HCT116 (cell line): ENCODE data around the gene FASN. TPM values are rescaled to one million over a fixed set of nuclear protein-coding genes. Genes with fewer than 3 reads are reported as not detected.
A peak's percentile ranks its signal among the peaks of the same experiment; 100 is the strongest.

Experiments used
- ATAC-seq: fragments of 200-7000 bp; cut with Tn5 transposase; 2 replicates; pipeline ENCODE4 v1.9.1; 2020; ENCODE audit warnings: mild to moderate bottlenecking, moderate library complexity
- BruUV-seq: library from RNA; stranded (reverse); fragments of 400-500 nt; replicated peaks from 2 replicates; lab custom pipeline; 2021; lab: Mats Ljungman, UMichigan
- CTCF ChIA-PET: fragments of 300-600 bp; sonication (Branson Sonifier 250); formaldehyde crosslinking; loops from one replicate; lab custom pipeline; 2021; ENCODE audit warnings: antibody characterized with exemption; lab: Charles Lee
- POLR2A ChIA-PET: fragments of 300-600, 350-600 bp; sonication (Branson Sonifier 250); formaldehyde crosslinking; loops from one replicate; lab custom pipeline; 2021; ENCODE audit warnings: antibody characterized with exemption; lab: Charles Lee
- RAD21 ChIA-PET, 2 experiments: fragments of 300-600 bp; sonication (Branson Sonifier 250); formaldehyde crosslinking; loops; one replicate each; lab custom pipeline; 2023; ENCODE audit warnings: low total read pairs in 2 of 2; ENCODE audit not compliant: uncharacterized antibody in 2 of 2, unreplicated experiment in 2 of 2, low non-redundant PET in 1 of 2; lab: Charles Lee
- DNase-seq: peaks from one replicate; pipeline ENCODE4 v3.0.0-alpha.2; 2010; ENCODE audit warnings: low read depth, low spot score
- H2AFZ ChIP-seq: fragments of 200-600 bp; shearing (Covaris generic), sonication (generic); 2 replicates; pipeline ENCODE4 v1.6.1; 2017; ENCODE audit warnings: low read depth, mixed run types, mixed read lengths, antibody characterized with exemption, low read length; ENCODE audit not compliant: poor library complexity, severe bottlenecking
- H3K27ac ChIP-seq: 2 replicates; pipeline ENCODE4 v1.5.1; 2012; ENCODE audit warnings: low read depth, low read length
- H3K27me3 ChIP-seq: fragments of 200-600 bp; sonication (generic); 2 replicates; pipeline ENCODE4 v1.6.1; 2016; ENCODE audit warnings: mixed run types, low read length, mixed read lengths; ENCODE audit not compliant: insufficient read depth
- H3K36me3 ChIP-seq, 2 experiments: fragments of 200-500 bp in 1 of 2; fragments of 200-600 bp in 1 of 2; sonication (Bioruptor generic) in 1 of 2; sonication (generic) in 1 of 2; 2 replicates each; pipeline versions ENCODE4 v1.5.1 to v1.6.1; 2014 to 2016; ENCODE audit warnings: low read length in 2 of 2, inconsistent platforms in 1 of 2, mixed read lengths in 1 of 2, mixed run types in 1 of 2; ENCODE audit not compliant: insufficient read depth in 2 of 2, control insufficient read depth in 1 of 2
- H3K4me1 ChIP-seq, 2 experiments: fragments of 200-600 bp in 1 of 2; sonication (generic) in 1 of 2; 2 replicates each; pipeline versions ENCODE4 v1.5.1 to v1.6.1; 2012 to 2017; ENCODE audit warnings: low read length in 2 of 2, inconsistent platforms in 1 of 2, mild to moderate bottlenecking in 1 of 2, mixed read lengths in 1 of 2, mixed run types in 1 of 2, moderate library complexity in 1 of 2; ENCODE audit not compliant: insufficient read depth in 2 of 2, control insufficient read depth in 1 of 2
- H3K4me2 ChIP-seq: fragments of 200-600 bp; sonication (generic); 2 replicates; pipeline ENCODE4 v1.6.1; 2017; ENCODE audit warnings: mixed run types, low read length, mixed read lengths
- H3K4me3 ChIP-seq, 2 experiments: fragments of 200-600 bp in 1 of 2; sonication (generic) in 1 of 2; replicated peaks in 1 of 2; 2 replicates each; pipeline ENCODE4 v1.5.1; 2011 to 2016; ENCODE audit warnings: low read length in 2 of 2, control low read depth in 1 of 2, low read depth in 1 of 2, mild to moderate bottlenecking in 1 of 2, mixed read lengths in 1 of 2, mixed run types in 1 of 2
- H3K79me2 ChIP-seq: fragments of 200-600 bp; sonication (generic); 2 replicates; pipeline ENCODE4 v1.6.1; 2017; ENCODE audit warnings: mild to moderate bottlenecking, mixed run types, low read length, moderate library complexity, mixed read lengths; ENCODE audit not compliant: insufficient read depth
- H3K9ac ChIP-seq: fragments of 200-600 bp; sonication (generic); 2 replicates; pipeline ENCODE4 v1.6.1; 2016; ENCODE audit warnings: low read length, mixed read lengths
- H3K9me2 ChIP-seq: fragments of 200-600 bp; sonication (generic), shearing (Covaris generic); 2 replicates; pipeline ENCODE4 v1.6.1; 2017; ENCODE audit warnings: mixed run types, mild to moderate bottlenecking, moderate library complexity; ENCODE audit not compliant: insufficient read depth
- H3K9me3 ChIP-seq, 2 experiments: fragments of 200-500 bp in 1 of 2; fragments of 200-600 bp in 1 of 2; sonication (Bioruptor generic) in 1 of 2; sonication (generic) in 1 of 2; 2 replicates each; pipeline ENCODE4 v1.6.1; 2014 to 2017; ENCODE audit warnings: low read length in 2 of 2, mixed read lengths in 2 of 2, inconsistent platforms in 1 of 2, low read depth in 1 of 2, mild to moderate bottlenecking in 1 of 2, mixed run types in 1 of 2, moderate library complexity in 1 of 2; ENCODE audit not compliant: control insufficient read depth in 1 of 2, insufficient read depth in 1 of 2
- H4K20me1 ChIP-seq: fragments of 200-600 bp; sonication (generic), shearing (Covaris generic); 2 replicates; pipeline ENCODE4 v1.6.1; 2017; ENCODE audit warnings: mixed run types, mild to moderate bottlenecking, moderate library complexity; ENCODE audit not compliant: insufficient read depth
- CBX3 ChIP-seq: IDR thresholded peaks from 2 replicates; pipeline ENCODE4 v1.6.1; 2012; ENCODE audit warnings: low read depth
- CEBPB ChIP-seq: IDR thresholded peaks from 2 replicates; pipeline ENCODE4 v1.6.1; 2012; ENCODE audit warnings: low read depth
- ELF1 ChIP-seq: IDR thresholded peaks from 2 replicates; pipeline ENCODE4 v1.6.1; 2012; ENCODE audit warnings: low read depth, borderline replicate concordance
- EZH2 ChIP-seq: fragments of 200-600 bp; sonication (generic); IDR thresholded peaks from 2 replicates; pipeline ENCODE4 v1.6.1; 2017; ENCODE audit warnings: antibody characterized with exemption, mixed run types
- EZH2phosphoT487 ChIP-seq: fragments of 200-600 bp; IDR thresholded peaks from 2 replicates; pipeline ENCODE4 v1.6.1; 2018; ENCODE audit warnings: antibody characterized with exemption, borderline replicate concordance
- FOSL1 ChIP-seq: IDR thresholded peaks from 2 replicates; pipeline ENCODE4 v1.6.1; 2012; ENCODE audit warnings: low read depth
- JUND ChIP-seq: IDR thresholded peaks from 2 replicates; pipeline ENCODE4 v1.6.1; 2012
- MAX ChIP-seq: IDR thresholded peaks from 2 replicates; pipeline ENCODE4 v1.6.1; 2012
- POLR2A ChIP-seq: IDR thresholded peaks from 2 replicates; pipeline ENCODE4 v1.7.0; 2011; ENCODE audit warnings: borderline replicate concordance; ENCODE audit not compliant: insufficient read depth, insufficient read length; ENCODE audit errors: extremely low read depth
- POLR2AphosphoS5 ChIP-seq: IDR thresholded peaks from 2 replicates; pipeline ENCODE4 v1.6.1; 2011; ENCODE audit warnings: mild to moderate bottlenecking, low read depth, low read length, moderate library complexity
- RAD21 ChIP-seq: IDR thresholded peaks from 2 replicates; pipeline ENCODE4 v1.6.1; 2012; ENCODE audit warnings: low read depth, mild to moderate bottlenecking
- SIN3A ChIP-seq: IDR thresholded peaks from 2 replicates; pipeline ENCODE4 v1.6.1; 2012; ENCODE audit warnings: low read depth
- TCF7L2 ChIP-seq: IDR thresholded peaks from 2 replicates; pipeline ENCODE4 v1.7.0; 2011; ENCODE audit warnings: borderline replicate concordance, inconsistent platforms; ENCODE audit not compliant: insufficient read depth, insufficient read length; ENCODE audit errors: extremely low read depth
- ZFX ChIP-seq: fragments of 450-650 bp; IDR thresholded peaks from 2 replicates; pipeline ENCODE4 v1.6.1; 2017
- ZNF274 ChIP-seq: fragments of 200-500 bp; sonication (Bioruptor generic); IDR thresholded peaks from 2 replicates; pipeline ENCODE4 v1.6.1; 2014; ENCODE audit warnings: mild to moderate bottlenecking, low read depth, low read length, inconsistent platforms
- intact Hi-C: fragments of 100-400 bp; cut with micrococcal nuclease; formaldehyde crosslinking; loops from 2 replicates; pipeline ENCODE4 v1.10.0; 2022
- total RNA-seq: library from RNA; stranded (reverse); gene quantifications from one replicate; pipeline ENCODE4 v1.2.1, GENCODE V29; 2021; ENCODE audit not compliant: unreplicated experiment
- TF ChIP-seq, protein P1 (sequence below), 3 experiments: fragments of 200-600 bp in 1 of 3; sonication (generic) in 1 of 3; IDR thresholded peaks in 2 of 3; conservative IDR thresholded peaks in 1 of 3; 2 replicates each; pipeline ENCODE4 v1.5.1; 2012 to 2017; ENCODE audit warnings: low read depth in 2 of 3, low read length in 2 of 3, antibody characterized with exemption in 1 of 3, borderline replicate concordance in 1 of 3, control low read depth in 1 of 3, mild to moderate bottlenecking in 1 of 3, mixed read lengths in 1 of 3, mixed run types in 1 of 3, moderate library complexity in 1 of 3; ENCODE audit not compliant: insufficient read depth in 1 of 3

FASN gene
- total RNA-seq, 1 experiment from 2014 or later = 754 TPM

DNA sequence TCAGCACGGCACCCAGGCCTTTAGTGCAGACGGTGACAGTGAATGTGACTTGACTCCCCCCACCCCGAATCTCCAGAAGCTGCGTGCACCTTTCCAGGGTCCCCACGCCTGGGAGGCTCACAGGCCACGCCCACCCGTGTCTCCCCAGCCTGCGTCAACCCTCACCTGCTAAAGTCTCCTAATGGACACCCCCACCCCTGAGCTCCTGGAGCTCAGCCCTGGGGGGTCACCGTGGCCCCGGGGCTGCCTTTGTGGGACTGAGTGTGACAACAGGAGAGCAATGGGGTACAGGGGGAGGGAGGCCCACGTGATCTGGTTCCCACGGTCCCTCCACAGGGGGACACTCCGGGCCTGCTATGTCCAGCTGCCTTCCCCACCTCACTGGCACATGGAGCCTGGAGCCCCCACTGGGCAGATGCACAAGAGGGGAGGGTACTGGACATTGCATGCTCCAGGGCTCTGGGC lies 7.4 kb upstream of the FASN start:
- no peak overlapping the region for H2AFZ ChIP-seq
- ATAC-seq (no peak), DNase-seq (no peak)
- H3K27me3 ChIP-seq = no peaks in the 10 kb centered on the region
- ChIA-PET RAD21 (interaction anchor here in 1 of 2 experiments (1.1 to 1.2 kb wide), 2 partner anchors 47 to 75 kb away, joined by 3 to 4 read pairs; no protein-coding TSS in a partner anchor), POLR2A (interaction anchor here (1.1 to 2.3 kb wide), 2 partner anchors 7 to 68 kb away, joined by 3 to 11 read pairs; partner anchors contain the start of genes DCXR and FASN), CTCF (interaction anchor here (0.6 to 1.9 kb wide), 6 partner anchors 7 to 100 kb away, joined by 3 to 15 read pairs (median 4); partner anchors contain the start of genes DCXR, FASN and RAC3)
- TF ChIP-seq MAX (no peak), EZH2 (no peak), TCF7L2 (no peak), EZH2phosphoT487 (no peak), FOSL1 (no peak), CBX3 (no peak), ZFX (no peak), POLR2AphosphoS5 (no peak), RAD21 (no peak), CEBPB (no peak), JUND (no peak), ZNF274 (no peak), POLR2A (no peak), SIN3A (no peak), ELF1 (no peak)
- TF ChIP-seq, protein P1, sequence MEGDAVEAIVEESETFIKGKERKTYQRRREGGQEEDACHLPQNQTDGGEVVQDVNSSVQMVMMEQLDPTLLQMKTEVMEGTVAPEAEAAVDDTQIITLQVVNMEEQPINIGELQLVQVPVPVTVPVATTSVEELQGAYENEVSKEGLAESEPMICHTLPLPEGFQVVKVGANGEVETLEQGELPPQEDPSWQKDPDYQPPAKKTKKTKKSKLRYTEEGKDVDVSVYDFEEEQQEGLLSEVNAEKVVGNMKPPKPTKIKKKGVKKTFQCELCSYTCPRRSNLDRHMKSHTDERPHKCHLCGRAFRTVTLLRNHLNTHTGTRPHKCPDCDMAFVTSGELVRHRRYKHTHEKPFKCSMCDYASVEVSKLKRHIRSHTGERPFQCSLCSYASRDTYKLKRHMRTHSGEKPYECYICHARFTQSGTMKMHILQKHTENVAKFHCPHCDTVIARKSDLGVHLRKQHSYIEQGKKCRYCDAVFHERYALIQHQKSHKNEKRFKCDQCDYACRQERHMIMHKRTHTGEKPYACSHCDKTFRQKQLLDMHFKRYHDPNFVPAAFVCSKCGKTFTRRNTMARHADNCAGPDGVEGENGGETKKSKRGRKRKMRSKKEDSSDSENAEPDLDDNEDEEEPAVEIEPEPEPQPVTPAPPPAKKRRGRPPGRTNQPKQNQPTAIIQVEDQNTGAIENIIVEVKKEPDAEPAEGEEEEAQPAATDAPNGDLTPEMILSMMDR (IDR thresholded peaks at IDR 0.05 in 2 of 3, conservative IDR thresholded peaks at IDR 0.05 in 1 of 3; ENCODE audit: borderline replicate concordance in 1 of 3, insufficient read depth in 1 of 3, low read depth in 2 of 3, low read length in 2 of 3) = no peak
- H3K9me3 ChIP-seq = no peaks in the 10 kb centered on the region
- peak overlapping the region; percentile 93 for H3K4me2 ChIP-seq
- H3K27ac ChIP-seq = peak overlapping the region; percentile 94
- H3K4me3 ChIP-seq = peak overlapping the region; percentile 68 to 70
- peak overlapping the region; percentile 78 for H3K9ac ChIP-seq
- peaks cover 0 to 15% of the 10 kb centered on the region in 2 experiments; a peak in 1 of 4 replicates for H3K36me3 ChIP-seq
- H3K4me1 ChIP-seq = peaks cover 37 to 53% of the 10 kb centered on the region in 2 experiments
- no peaks in the 10 kb centered on the region for H4K20me1 ChIP-seq
- H3K79me2 ChIP-seq = peaks cover 11% of the 10 kb centered on the region; the same call in 1 of the 2 replicates
- intact Hi-C loops = loop anchor here (5.0 kb wide), 1 partner anchor 37 kb away; no protein-coding TSS in a partner anchor
- no peaks in the 10 kb centered on the region for H3K9me2 ChIP-seq
- no TSS peak for BruUV-seq
